OCI-LY7 (cell line): ENCODE results near the gene FMN1.

Experiments
- CTCF ChIP-seq: fragments of 200-600 bp; sonication (generic); conservative IDR thresholded peaks from 2 replicates; pipeline ENCODE4 v1.5.1; 2014; ENCODE audit warnings: mild to moderate bottlenecking, antibody characterized with exemption, low read length, moderate library complexity, mixed read lengths
- EZH2phosphoT487 ChIP-seq: fragments of 200-600 bp; sonication (generic); IDR thresholded peaks from 2 replicates; pipeline ENCODE4 v1.6.1; 2018; ENCODE audit warnings: low read depth, borderline replicate concordance, mild to moderate bottlenecking, mixed run types, antibody characterized with exemption, low read length, moderate library complexity, mixed read lengths

GRCh38 chr15:33154351-33155166, 40.0 kb downstream of the FMN1 start:
- TF ChIP-seq EZH2phosphoT487 (no peak), CTCF (no peak)
